ENCODE results near the gene C4orf54.

C4orf54 gene

GRCh38 chr4:99677161-99677560 lies 19.5 kb upstream of the C4orf54 start:
- H3K4me3 ChIP-seq (ENCODE audit: low read length in 2 of 2): no peak overlapping the region
- H3K9me3 ChIP-seq (ENCODE audit: control insufficient read depth in 2 of 2, low read length in 2 of 2): no peaks in the 10 kb centered on the region
- no peaks in the 10 kb centered on the region for H3K27me3 ChIP-seq (ENCODE audit: control insufficient read depth in 2 of 2, insufficient read depth in 2 of 2, low read length in 2 of 2)
- no peaks in the 10 kb centered on the region for H3K4me1 ChIP-seq (ENCODE audit: control insufficient read depth in 2 of 2, insufficient read depth in 2 of 2, low read length in 2 of 2)
- H3K36me3 ChIP-seq (ENCODE audit: control insufficient read depth in 2 of 2, insufficient read depth in 2 of 2, low read length in 2 of 2): no peaks in the 10 kb centered on the region
- H3K9ac ChIP-seq (ENCODE audit: low read depth in 1 of 2, low read length in 2 of 2): no peak overlapping the region
- H3K27ac ChIP-seq (ENCODE audit: low read depth in 2 of 2, low read length in 2 of 2): no peak overlapping the region

- Histone ChIP-seq H3K27ac (ENCODE audit: low read depth in 2 of 2, low read length in 2 of 2) (no peak overlapping the region), H3K27me3 (ENCODE audit: control insufficient read depth in 2 of 2, insufficient read depth in 2 of 2, low read length in 2 of 2) (no peaks in the 10 kb centered on the region), H3K36me3 (ENCODE audit: control insufficient read depth in 2 of 2, insufficient read depth in 2 of 2, low read length in 2 of 2) (no peaks in the 10 kb centered on the region), H3K4me3 (ENCODE audit: low read length in 2 of 2) (no peak overlapping the region), H3K9ac (ENCODE audit: low read depth in 1 of 2, low read length in 2 of 2) (no peak overlapping the region), H3K4me1 (ENCODE audit: control insufficient read depth in 2 of 2, insufficient read depth in 2 of 2, low read length in 2 of 2) (no peaks in the 10 kb centered on the region), H3K9me3 (ENCODE audit: control insufficient read depth in 2 of 2, low read length in 2 of 2) (no peaks in the 10 kb centered on the region)
Observed at GRCh38 chr4:99670409-99671073, 12.9 kb upstream of the C4orf54 start.

GRCh38 chr4:99669084-99669483 lies 11.5 kb upstream of the C4orf54 start:
- no peak overlapping the region for H3K4me3 ChIP-seq (ENCODE audit: low read length in 2 of 2)

GRCh38 chr4:99668472-99668871 lies 10.8 kb upstream of the C4orf54 start:
- Histone ChIP-seq H3K9ac (ENCODE audit: low read depth in 1 of 2, low read length in 2 of 2) (no peak overlapping the region), H3K27ac (ENCODE audit: low read depth in 2 of 2, low read length in 2 of 2) (no peak overlapping the region), H3K4me3 (ENCODE audit: low read length in 2 of 2) (no peak overlapping the region), H3K27me3 (ENCODE audit: control insufficient read depth in 2 of 2, insufficient read depth in 2 of 2, low read length in 2 of 2) (no peaks in the 10 kb centered on the region), H3K4me1 (ENCODE audit: control insufficient read depth in 2 of 2, insufficient read depth in 2 of 2, low read length in 2 of 2) (no peaks in the 10 kb centered on the region), H3K9me3 (ENCODE audit: control insufficient read depth in 2 of 2, low read length in 2 of 2) (no peaks in the 10 kb centered on the region), H3K36me3 (ENCODE audit: control insufficient read depth in 2 of 2, insufficient read depth in 2 of 2, low read length in 2 of 2) (no peaks in the 10 kb centered on the region)

More at GRCh38 chr4:99669084-99669483, 11.5 kb upstream of the C4orf54 start:
- H3K36me3 ChIP-seq (ENCODE audit: control insufficient read depth in 2 of 2, insufficient read depth in 2 of 2, low read length in 2 of 2): no peaks in the 10 kb centered on the region
- no peak overlapping the region for H3K9ac ChIP-seq (ENCODE audit: low read depth in 1 of 2, low read length in 2 of 2)
- no peak overlapping the region for H3K27ac ChIP-seq (ENCODE audit: low read depth in 2 of 2, low read length in 2 of 2)
- H3K27me3 ChIP-seq (ENCODE audit: control insufficient read depth in 2 of 2, insufficient read depth in 2 of 2, low read length in 2 of 2): no peaks in the 10 kb centered on the region
- H3K4me1 ChIP-seq (ENCODE audit: control insufficient read depth in 2 of 2, insufficient read depth in 2 of 2, low read length in 2 of 2): no peaks in the 10 kb centered on the region
- no peaks in the 10 kb centered on the region for H3K9me3 ChIP-seq (ENCODE audit: control insufficient read depth in 2 of 2, low read length in 2 of 2)

GRCh38 chr4:99665983-99666382 lies 8.4 kb upstream of the C4orf54 start:
- H3K27me3 ChIP-seq (ENCODE audit: control insufficient read depth in 2 of 2, insufficient read depth in 2 of 2, low read length in 2 of 2): no peaks in the 10 kb centered on the region
- no peak overlapping the region for H3K4me3 ChIP-seq (ENCODE audit: low read length in 2 of 2)
- no peaks in the 10 kb centered on the region for H3K36me3 ChIP-seq (ENCODE audit: control insufficient read depth in 2 of 2, insufficient read depth in 2 of 2, low read length in 2 of 2)
- H3K9ac ChIP-seq (ENCODE audit: low read depth in 1 of 2, low read length in 2 of 2): no peak overlapping the region
- H3K27ac ChIP-seq (ENCODE audit: low read depth in 2 of 2, low read length in 2 of 2): no peak overlapping the region
- no peaks in the 10 kb centered on the region for H3K4me1 ChIP-seq (ENCODE audit: control insufficient read depth in 2 of 2, insufficient read depth in 2 of 2, low read length in 2 of 2)
- H3K9me3 ChIP-seq (ENCODE audit: control insufficient read depth in 2 of 2, low read length in 2 of 2): no peaks in the 10 kb centered on the region

GRCh38 chr4:99664716-99665115 lies 7.1 kb upstream of the C4orf54 start:
- no peaks in the 10 kb centered on the region for H3K27me3 ChIP-seq (ENCODE audit: control insufficient read depth in 2 of 2, insufficient read depth in 2 of 2, low read length in 2 of 2)
- no peaks in the 10 kb centered on the region for H3K36me3 ChIP-seq (ENCODE audit: control insufficient read depth in 2 of 2, insufficient read depth in 2 of 2, low read length in 2 of 2)
- H3K27ac ChIP-seq (ENCODE audit: low read depth in 2 of 2, low read length in 2 of 2): no peak overlapping the region
- H3K9me3 ChIP-seq (ENCODE audit: control insufficient read depth in 2 of 2, low read length in 2 of 2): no peaks in the 10 kb centered on the region
- H3K4me3 ChIP-seq (ENCODE audit: low read length in 2 of 2): no peak overlapping the region
- H3K9ac ChIP-seq (ENCODE audit: low read depth in 1 of 2, low read length in 2 of 2): no peak overlapping the region
- H3K4me1 ChIP-seq (ENCODE audit: control insufficient read depth in 2 of 2, insufficient read depth in 2 of 2, low read length in 2 of 2): no peaks in the 10 kb centered on the region

- Histone ChIP-seq H3K4me1 (ENCODE audit: control insufficient read depth in 2 of 2, insufficient read depth in 2 of 2, low read length in 2 of 2) (no peaks in the 10 kb centered on the region), H3K9me3 (ENCODE audit: control insufficient read depth in 2 of 2, low read length in 2 of 2) (no peaks in the 10 kb centered on the region), H3K27ac (ENCODE audit: low read depth in 2 of 2, low read length in 2 of 2) (no peak overlapping the region), H3K36me3 (ENCODE audit: control insufficient read depth in 2 of 2, insufficient read depth in 2 of 2, low read length in 2 of 2) (no peaks in the 10 kb centered on the region), H3K9ac (ENCODE audit: low read depth in 1 of 2, low read length in 2 of 2) (no peak overlapping the region), H3K27me3 (ENCODE audit: control insufficient read depth in 2 of 2, insufficient read depth in 2 of 2, low read length in 2 of 2) (no peaks in the 10 kb centered on the region), H3K4me3 (ENCODE audit: low read length in 2 of 2) (no peak overlapping the region)
Observed at GRCh38 chr4:99661907-99662306, 4.3 kb upstream of the C4orf54 start.

- Histone ChIP-seq H3K4me3 (ENCODE audit: low read length in 2 of 2) (no peak overlapping the region), H3K36me3 (ENCODE audit: control insufficient read depth in 2 of 2, insufficient read depth in 2 of 2, low read length in 2 of 2) (no peaks in the 10 kb centered on the region), H3K27ac (ENCODE audit: low read depth in 2 of 2, low read length in 2 of 2) (no peak overlapping the region), H3K27me3 (ENCODE audit: control insufficient read depth in 2 of 2, insufficient read depth in 2 of 2, low read length in 2 of 2) (no peaks in the 10 kb centered on the region), H3K4me1 (ENCODE audit: control insufficient read depth in 2 of 2, insufficient read depth in 2 of 2, low read length in 2 of 2) (no peaks in the 10 kb centered on the region), H3K9me3 (ENCODE audit: control insufficient read depth in 2 of 2, low read length in 2 of 2) (no peaks in the 10 kb centered on the region), H3K9ac (ENCODE audit: low read depth in 1 of 2, low read length in 2 of 2) (no peak overlapping the region)
Observed at GRCh38 chr4:99658666-99659065, 1.0 kb upstream of the C4orf54 start.

- H3K4me3 ChIP-seq (ENCODE audit: low read length in 2 of 2): no peak overlapping the region
- no peak overlapping the region for H3K27ac ChIP-seq (ENCODE audit: low read depth in 2 of 2, low read length in 2 of 2)
- H3K9me3 ChIP-seq (ENCODE audit: control insufficient read depth in 2 of 2, low read length in 2 of 2): no peaks in the 10 kb centered on the region
- H3K9ac ChIP-seq (ENCODE audit: low read depth in 1 of 2, low read length in 2 of 2): no peak overlapping the region
- H3K36me3 ChIP-seq (ENCODE audit: control insufficient read depth in 2 of 2, insufficient read depth in 2 of 2, low read length in 2 of 2): no peaks in the 10 kb centered on the region
- H3K4me1 ChIP-seq (ENCODE audit: control insufficient read depth in 2 of 2, insufficient read depth in 2 of 2, low read length in 2 of 2): no peaks in the 10 kb centered on the region
- H3K27me3 ChIP-seq (ENCODE audit: control insufficient read depth in 2 of 2, insufficient read depth in 2 of 2, low read length in 2 of 2): no peaks in the 10 kb centered on the region
Observed at GRCh38 chr4:99655308-99656081, 2.1 kb downstream of the C4orf54 start.

- no peak overlapping the region for H3K9ac ChIP-seq (ENCODE audit: low read depth in 1 of 2, low read length in 2 of 2)
Observed at GRCh38 chr4:99654361-99654761, 3.3 kb downstream of the C4orf54 start.

More at GRCh38 chr4:99654361-99654761, 3.3 kb downstream of the C4orf54 start:
- Histone ChIP-seq H3K4me3 (ENCODE audit: low read length in 2 of 2) (no peak overlapping the region), H3K36me3 (ENCODE audit: control insufficient read depth in 2 of 2, insufficient read depth in 2 of 2, low read length in 2 of 2) (no peaks in the 10 kb centered on the region), H3K4me1 (ENCODE audit: control insufficient read depth in 2 of 2, insufficient read depth in 2 of 2, low read length in 2 of 2) (no peaks in the 10 kb centered on the region), H3K27me3 (ENCODE audit: control insufficient read depth in 2 of 2, insufficient read depth in 2 of 2, low read length in 2 of 2) (no peaks in the 10 kb centered on the region), H3K9me3 (ENCODE audit: control insufficient read depth in 2 of 2, low read length in 2 of 2) (no peaks in the 10 kb centered on the region), H3K27ac (ENCODE audit: low read depth in 2 of 2, low read length in 2 of 2) (no peak overlapping the region)
